Measurements from ENCODE around the gene MTG2.

The MTG2 gene

GRCh38 chr20:62143957-62144825 lies 38.6 kb upstream of the MTG2 start:
- peaks cover 31% of the 10 kb centered on the region for H4K20me1 ChIP-seq (ENCODE audit: insufficient read depth, low read length)
- peaks cover 18% of the 10 kb centered on the region for H3K4me1 ChIP-seq (ENCODE audit: low read length)
- peaks cover 12% of the 10 kb centered on the region for H3F3A ChIP-seq (ENCODE audit: insufficient read depth, low read length)
- H3K9me2 ChIP-seq (replicated peaks; ENCODE audit: insufficient read depth, low read length), result no peaks in the 10 kb centered on the region
- DNase-seq, result peak; percentile 52
- H3K4me2 ChIP-seq (ENCODE audit: low read depth, low read length), result peak overlapping the region; percentile 95
- H3K79me2 ChIP-seq (ENCODE audit: low read length), result peaks cover 85% of the 10 kb centered on the region
- H3K4me3 ChIP-seq (ENCODE audit: low read length), result peak overlapping the region; percentile 79
- peak overlapping the region; percentile 42; the same call in 1 of the 2 replicates for H3K9ac ChIP-seq (ENCODE audit: low read length)
- TF ChIP-seq CTCF (IDR thresholded peaks at IDR 0.05; ENCODE audit: low read length) (no peak), EZH2phosphoT487 (IDR thresholded peaks at IDR 0.05; ENCODE audit: low read length) (no peak), EZH2 (optimal IDR thresholded peaks at IDR 0.05; ENCODE audit: low read depth, low read length) (no peak)
- H3K27ac ChIP-seq (ENCODE audit: low read length), result no peak overlapping the region
- no peaks in the 10 kb centered on the region for H3K27me3 ChIP-seq (replicated peaks; ENCODE audit: insufficient read depth, low read length)
- no peaks in the 10 kb centered on the region for H3K36me3 ChIP-seq (replicated peaks; ENCODE audit: insufficient read depth, low read length)
- H3K9me3 ChIP-seq (replicated peaks; ENCODE audit: insufficient read depth, low read length), result no peaks in the 10 kb centered on the region
- peak overlapping the region; percentile 53; the same call in 1 of the 2 replicates for H2AFZ ChIP-seq (ENCODE audit: low read length)

GRCh38 chr20:62145688-62146018 lies 37.2 kb upstream of the MTG2 start:
- peaks cover 18% of the 10 kb centered on the region for H3K4me1 ChIP-seq (ENCODE audit: low read length)
- no peak overlapping the region for H3K4me2 ChIP-seq (ENCODE audit: low read depth, low read length)
- no peak overlapping the region for H3K4me3 ChIP-seq (ENCODE audit: low read length)
- DNase-seq, result no peak
- H3K36me3 ChIP-seq (replicated peaks; ENCODE audit: insufficient read depth, low read length), result no peaks in the 10 kb centered on the region
- no peak overlapping the region for H2AFZ ChIP-seq (ENCODE audit: low read length)
- TF ChIP-seq CTCF (IDR thresholded peaks at IDR 0.05; ENCODE audit: low read length) (no peak), EZH2 (optimal IDR thresholded peaks at IDR 0.05; ENCODE audit: low read depth, low read length) (no peak), EZH2phosphoT487 (IDR thresholded peaks at IDR 0.05; ENCODE audit: low read length) (no peak)
- H3F3A ChIP-seq (ENCODE audit: insufficient read depth, low read length), result peaks cover 12% of the 10 kb centered on the region
- peaks cover 85% of the 10 kb centered on the region for H3K79me2 ChIP-seq (ENCODE audit: low read length)
- H3K9ac ChIP-seq (ENCODE audit: low read length), result no peak overlapping the region
- no peaks in the 10 kb centered on the region for H3K27me3 ChIP-seq (replicated peaks; ENCODE audit: insufficient read depth, low read length)
- H4K20me1 ChIP-seq (ENCODE audit: insufficient read depth, low read length), result peaks cover 27% of the 10 kb centered on the region
- no peak overlapping the region for H3K27ac ChIP-seq (ENCODE audit: low read length)
- no peaks in the 10 kb centered on the region for H3K9me2 ChIP-seq (replicated peaks; ENCODE audit: insufficient read depth, low read length)
- no peaks in the 10 kb centered on the region for H3K9me3 ChIP-seq (replicated peaks; ENCODE audit: insufficient read depth, low read length)

- Histone ChIP-seq H3K36me3 (replicated peaks; ENCODE audit: insufficient read depth, low read length) (no peaks in the 10 kb centered on the region), H3K4me2 (ENCODE audit: low read depth, low read length) (no peak overlapping the region), H4K20me1 (ENCODE audit: insufficient read depth, low read length) (peaks cover 22% of the 10 kb centered on the region), H3K27me3 (replicated peaks; ENCODE audit: insufficient read depth, low read length) (no peaks in the 10 kb centered on the region), H3K79me2 (ENCODE audit: low read length) (peaks cover 85% of the 10 kb centered on the region), H3K9ac (ENCODE audit: low read length) (no peak overlapping the region), H3K9me3 (replicated peaks; ENCODE audit: insufficient read depth, low read length) (no peaks in the 10 kb centered on the region), H2AFZ (ENCODE audit: low read length) (no peak overlapping the region), H3K4me3 (ENCODE audit: low read length) (no peak overlapping the region), H3K9me2 (replicated peaks; ENCODE audit: insufficient read depth, low read length) (no peaks in the 10 kb centered on the region), H3K27ac (ENCODE audit: low read length) (no peak overlapping the region), H3K4me1 (ENCODE audit: low read length) (peaks cover 14% of the 10 kb centered on the region), H3F3A (ENCODE audit: insufficient read depth, low read length) (peaks cover 12% of the 10 kb centered on the region)
- TF ChIP-seq EZH2 (optimal IDR thresholded peaks at IDR 0.05; ENCODE audit: low read depth, low read length) (no peak), CTCF (IDR thresholded peaks at IDR 0.05; ENCODE audit: low read length) (no peak), EZH2phosphoT487 (IDR thresholded peaks at IDR 0.05; ENCODE audit: low read length) (no peak)
- no peak for DNase-seq
Observed at GRCh38 chr20:62146019-62146755, 36.6 kb upstream of the MTG2 start.

Measured in MM.1S (cell line).